Neural cell (in vitro differentiated cells): ENCODE measurements around the gene TEAD4. TPM values are rescaled to one million over a fixed set of nuclear protein-coding genes. Genes with fewer than 3 reads are reported as not detected.

ENCODE experiments used
- H2AFZ ChIP-seq: fragments of 200-600, 300-800 bp; sonication (generic), shearing (Covaris generic); 2 replicates; pipeline ENCODE4 v1.6.0; 2014; ENCODE audit warnings: low read depth, mild to moderate bottlenecking, antibody characterized with exemption, low read length, moderate library complexity
- H3F3A ChIP-seq: fragments of 200-600 bp; shearing (Covaris generic); 2 replicates; pipeline ENCODE4 v1.6.1; 2016; ENCODE audit warnings: mild to moderate bottlenecking, moderate library complexity, mixed read lengths, antibody characterized with exemption, low read length; ENCODE audit not compliant: insufficient read depth, poor library complexity, severe bottlenecking
- H3K27ac ChIP-seq: fragments of 200-600, 300-800 bp; sonication (generic), shearing (Covaris generic); 2 replicates; pipeline ENCODE4 v1.5.1; 2014; ENCODE audit warnings: mild to moderate bottlenecking, low read length, moderate library complexity
- H3K27me3 ChIP-seq: fragments of 300-800, 200-600 bp; sonication (generic), shearing (Covaris generic); 2 replicates; pipeline ENCODE4 v1.6.0; 2014; ENCODE audit warnings: mild to moderate bottlenecking, low read depth, low read length, moderate library complexity; ENCODE audit not compliant: insufficient read depth
- H3K36me3 ChIP-seq: fragments of 300-800, 200-600 bp; sonication (generic), shearing (Covaris generic); 2 replicates; pipeline ENCODE4 v1.5.1; 2014; ENCODE audit warnings: mild to moderate bottlenecking, antibody characterized with exemption, low read length, moderate library complexity; ENCODE audit not compliant: insufficient read depth
- H3K4me2 ChIP-seq: fragments of 300-800, 200-600 bp; sonication (generic), shearing (Covaris generic); 2 replicates; pipeline ENCODE4 v1.6.0; 2014; ENCODE audit warnings: mild to moderate bottlenecking, low read length
- H3K4me3 ChIP-seq: fragments of 300-800, 200-600 bp; sonication (generic), shearing (Covaris generic); 2 replicates; pipeline ENCODE4 v1.5.1; 2014; ENCODE audit warnings: mild to moderate bottlenecking, low read length, moderate library complexity
- H3K79me2 ChIP-seq: fragments of 200-600 bp; shearing (Covaris generic); replicated peaks from 2 replicates; pipeline ENCODE4 v1.6.0; 2014; ENCODE audit warnings: mild to moderate bottlenecking, low read length, moderate library complexity; ENCODE audit not compliant: insufficient read depth
- H3K9ac ChIP-seq: fragments of 300-800, 200-600 bp; sonication (generic), shearing (Covaris generic); 2 replicates; pipeline ENCODE4 v1.6.1; 2016; ENCODE audit warnings: mild to moderate bottlenecking, low read length, mixed read lengths
- H3K9me2 ChIP-seq: fragments of 200-600 bp; shearing (Covaris generic); 2 replicates; pipeline ENCODE4 v1.6.1; 2016; ENCODE audit warnings: mild to moderate bottlenecking, low read length, mixed read lengths; ENCODE audit not compliant: insufficient read depth
- H3K9me3 ChIP-seq: fragments of 200-600, 300-800 bp; sonication (generic), shearing (Covaris generic); 2 replicates; pipeline ENCODE4 v1.6.1; 2016; ENCODE audit warnings: mild to moderate bottlenecking, mixed run types, low read length, moderate library complexity, mixed read lengths
- H4K20me1 ChIP-seq: fragments of 200-600 bp; shearing (Covaris generic); 2 replicates; pipeline ENCODE4 v1.6.1; 2016; ENCODE audit warnings: mild to moderate bottlenecking, mixed run types; ENCODE audit not compliant: insufficient read depth
- EP300 ChIP-seq: fragments of 450-650 bp; conservative IDR thresholded peaks from 2 replicates; pipeline ENCODE4 v1.6.1; 2014; ENCODE audit warnings: antibody characterized with exemption, mild to moderate bottlenecking, moderate library complexity; ENCODE audit not compliant: poor library complexity, severe bottlenecking
- EZH2 ChIP-seq: fragments of 200-600, 300-800 bp; shearing (Covaris generic), sonication (generic); IDR thresholded peaks from 2 replicates; pipeline ENCODE4 v1.6.1; 2014; ENCODE audit warnings: antibody characterized with exemption, low read length, borderline replicate concordance, mild to moderate bottlenecking; ENCODE audit not compliant: insufficient read depth, poor library complexity, severe bottlenecking
- MXI1 ChIP-seq: fragments of 450-650 bp; conservative IDR thresholded peaks from 2 replicates; pipeline ENCODE4 v1.6.1; 2014; ENCODE audit warnings: antibody characterized with exemption, mild to moderate bottlenecking; ENCODE audit not compliant: poor library complexity, severe bottlenecking
- POLR2AphosphoS5 ChIP-seq: IDR thresholded peaks from 2 replicates; pipeline ENCODE4 v1.6.1; 2012
- RAD21 ChIP-seq: fragments of 450-650 bp; conservative IDR thresholded peaks from 2 replicates; pipeline ENCODE4 v1.6.1; 2014; ENCODE audit warnings: antibody characterized with exemption, mild to moderate bottlenecking, moderate library complexity
- SMC3 ChIP-seq: fragments of 450-650 bp; conservative IDR thresholded peaks from 2 replicates; pipeline ENCODE4 v1.6.1; 2014; ENCODE audit warnings: antibody characterized with exemption, mild to moderate bottlenecking, moderate library complexity; ENCODE audit not compliant: poor library complexity
- TAF1 ChIP-seq: IDR thresholded peaks from 2 replicates; pipeline ENCODE4 v1.6.1; 2012; ENCODE audit warnings: low read depth
- polyA plus RNA-seq: library from polyadenylated mRNA; depleted of rRNA; stranded (reverse); fragments of >200 nt; gene quantifications from 2 replicates; pipeline ENCODE4 v1.2.3, GENCODE V29; 2014
- TF ChIP-seq, protein P1 (sequence below): fragments of 450-650 bp; IDR thresholded peaks from 2 replicates; pipeline ENCODE4 v1.5.1; 2014; ENCODE audit warnings: antibody characterized with exemption, mild to moderate bottlenecking, moderate library complexity; ENCODE audit not compliant: poor library complexity, severe bottlenecking
- TF ChIP-seq, protein P2 (sequence below): IDR thresholded peaks from 2 replicates; pipeline ENCODE4 v1.6.1; 2012; ENCODE audit warnings: borderline replicate concordance

Gene TEAD4
- polyA plus RNA-seq, 1 donor from 2014 or later: 1.6 TPM

GRCh38 chr12:2980630-2981029 is 21.4 kb downstream of the TEAD4 start:
- Histone ChIP-seq H3K36me3 (no peaks in the 10 kb centered on the region), H3K27ac (no peak overlapping the region), H3K9me3 (no peaks in the 10 kb centered on the region), H3K4me2 (no peak overlapping the region), H4K20me1 (no peaks in the 10 kb centered on the region), H2AFZ (no peak overlapping the region), H3K9ac (no peak overlapping the region), H3K79me2 (no peaks in the 10 kb centered on the region), H3K9me2 (no peaks in the 10 kb centered on the region), H3K27me3 (no peaks in the 10 kb centered on the region), H3K4me3 (no peak overlapping the region), H3F3A (no peaks in the 10 kb centered on the region)
- TF ChIP-seq, protein P1, sequence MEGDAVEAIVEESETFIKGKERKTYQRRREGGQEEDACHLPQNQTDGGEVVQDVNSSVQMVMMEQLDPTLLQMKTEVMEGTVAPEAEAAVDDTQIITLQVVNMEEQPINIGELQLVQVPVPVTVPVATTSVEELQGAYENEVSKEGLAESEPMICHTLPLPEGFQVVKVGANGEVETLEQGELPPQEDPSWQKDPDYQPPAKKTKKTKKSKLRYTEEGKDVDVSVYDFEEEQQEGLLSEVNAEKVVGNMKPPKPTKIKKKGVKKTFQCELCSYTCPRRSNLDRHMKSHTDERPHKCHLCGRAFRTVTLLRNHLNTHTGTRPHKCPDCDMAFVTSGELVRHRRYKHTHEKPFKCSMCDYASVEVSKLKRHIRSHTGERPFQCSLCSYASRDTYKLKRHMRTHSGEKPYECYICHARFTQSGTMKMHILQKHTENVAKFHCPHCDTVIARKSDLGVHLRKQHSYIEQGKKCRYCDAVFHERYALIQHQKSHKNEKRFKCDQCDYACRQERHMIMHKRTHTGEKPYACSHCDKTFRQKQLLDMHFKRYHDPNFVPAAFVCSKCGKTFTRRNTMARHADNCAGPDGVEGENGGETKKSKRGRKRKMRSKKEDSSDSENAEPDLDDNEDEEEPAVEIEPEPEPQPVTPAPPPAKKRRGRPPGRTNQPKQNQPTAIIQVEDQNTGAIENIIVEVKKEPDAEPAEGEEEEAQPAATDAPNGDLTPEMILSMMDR: no peak
- TF ChIP-seq EZH2 (no peak), POLR2AphosphoS5 (no peak), SMC3 (no peak), EP300 (no peak), RAD21 (no peak), TAF1 (no peak), MXI1 (no peak)
- TF ChIP-seq, protein P2, sequence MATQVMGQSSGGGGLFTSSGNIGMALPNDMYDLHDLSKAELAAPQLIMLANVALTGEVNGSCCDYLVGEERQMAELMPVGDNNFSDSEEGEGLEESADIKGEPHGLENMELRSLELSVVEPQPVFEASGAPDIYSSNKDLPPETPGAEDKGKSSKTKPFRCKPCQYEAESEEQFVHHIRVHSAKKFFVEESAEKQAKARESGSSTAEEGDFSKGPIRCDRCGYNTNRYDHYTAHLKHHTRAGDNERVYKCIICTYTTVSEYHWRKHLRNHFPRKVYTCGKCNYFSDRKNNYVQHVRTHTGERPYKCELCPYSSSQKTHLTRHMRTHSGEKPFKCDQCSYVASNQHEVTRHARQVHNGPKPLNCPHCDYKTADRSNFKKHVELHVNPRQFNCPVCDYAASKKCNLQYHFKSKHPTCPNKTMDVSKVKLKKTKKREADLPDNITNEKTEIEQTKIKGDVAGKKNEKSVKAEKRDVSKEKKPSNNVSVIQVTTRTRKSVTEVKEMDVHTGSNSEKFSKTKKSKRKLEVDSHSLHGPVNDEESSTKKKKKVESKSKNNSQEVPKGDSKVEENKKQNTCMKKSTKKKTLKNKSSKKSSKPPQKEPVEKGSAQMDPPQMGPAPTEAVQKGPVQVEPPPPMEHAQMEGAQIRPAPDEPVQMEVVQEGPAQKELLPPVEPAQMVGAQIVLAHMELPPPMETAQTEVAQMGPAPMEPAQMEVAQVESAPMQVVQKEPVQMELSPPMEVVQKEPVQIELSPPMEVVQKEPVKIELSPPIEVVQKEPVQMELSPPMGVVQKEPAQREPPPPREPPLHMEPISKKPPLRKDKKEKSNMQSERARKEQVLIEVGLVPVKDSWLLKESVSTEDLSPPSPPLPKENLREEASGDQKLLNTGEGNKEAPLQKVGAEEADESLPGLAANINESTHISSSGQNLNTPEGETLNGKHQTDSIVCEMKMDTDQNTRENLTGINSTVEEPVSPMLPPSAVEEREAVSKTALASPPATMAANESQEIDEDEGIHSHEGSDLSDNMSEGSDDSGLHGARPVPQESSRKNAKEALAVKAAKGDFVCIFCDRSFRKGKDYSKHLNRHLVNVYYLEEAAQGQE: no peak

GRCh38 chr12:2982361-2982760 is 23.2 kb downstream of the TEAD4 start:
- TF ChIP-seq, protein P2: no peak
- TF ChIP-seq EZH2 (no peak), MXI1 (no peak), TAF1 (no peak)
- Histone ChIP-seq H3K27me3 (no peaks in the 10 kb centered on the region), H3K27ac (no peak overlapping the region), H3K4me3 (no peak overlapping the region), H3K79me2 (no peaks in the 10 kb centered on the region), H2AFZ (no peak overlapping the region), H4K20me1 (no peaks in the 10 kb centered on the region), H3F3A (no peaks in the 10 kb centered on the region), H3K4me2 (no peak overlapping the region), H3K9me2 (no peaks in the 10 kb centered on the region), H3K36me3 (no peaks in the 10 kb centered on the region), H3K9ac (no peak overlapping the region), H3K9me3 (peaks cover 5% of the 10 kb centered on the region)
